Subcutaneous adipose tissue (tissue), 4 donors: Measurements from ENCODE around the gene SEL1L. TPM values are rescaled to one million over a fixed set of nuclear protein-coding genes. Genes with fewer than 3 reads are reported as not detected.

Experiments used
- CTCF ChIP-seq: fragments of 450-650 bp; IDR thresholded peaks from one replicate; pipeline ENCODE4 v1.5.1; 2016; ENCODE audit warnings: low read depth, mild to moderate bottlenecking, control low read depth, antibody characterized with exemption, moderate library complexity
- total RNA-seq, 4 donors: library from RNA; depleted of rRNA; stranded (reverse); fragments of >200 nt; gene quantifications; one replicate each; pipeline ENCODE4 v1.1.0, GENCODE V29; 2016

Gene SEL1L
- total RNA-seq, 4 donors from 2014 or later, result 80.4 to 106 (median 94.9) TPM

GRCh38 chr14:81436296-81437138 is 97.1 kb downstream of the SEL1L start:
- no peak for TF ChIP-seq CTCF

- TF ChIP-seq CTCF, result no peak
These were observed 98.0 kb downstream of the SEL1L start for GRCh38 chr14:81435391-81436295.

GRCh38 chr14:81435048-81435390 is 98.6 kb downstream of the SEL1L start:
- no peak for TF ChIP-seq CTCF

GRCh38 chr14:81434230-81434629 is 99.4 kb downstream of the SEL1L start:
- TF ChIP-seq CTCF, result no peak

GRCh38 chr14:81433378-81433777 is 100.3 kb downstream of the SEL1L start:
- no peak for TF ChIP-seq CTCF

GRCh38 chr14:81432219-81432661 is 101.4 kb downstream of the SEL1L start:
- TF ChIP-seq CTCF, result no peak

- no peak for TF ChIP-seq CTCF
These were observed 103.4 kb downstream of the SEL1L start for GRCh38 chr14:81430235-81430634.
